Liver (tissue), 3 donors: ENCODE results near the gene IL1RAPL1.

Experiments used
- CTCF ChIP-seq: fragments of 150-350 bp; IDR thresholded peaks from 2 replicates; pipeline ENCODE4 v1.5.1; 2017; ENCODE audit warnings: improper control_type of control experiment, low read depth, low read length; ENCODE audit not compliant: missing input control
- EGR1 ChIP-seq, 2 donors: IDR thresholded peaks; 2 replicates each; pipeline ENCODE4 v1.6.1; 2016 to 2018; ENCODE audit warnings: antibody characterized with exemption in 2 of 2, low read depth in 2 of 2
- GABPA ChIP-seq, 2 donors: IDR thresholded peaks in 1 of 2; conservative IDR thresholded peaks in 1 of 2; 2 replicates each; pipeline ENCODE4 v1.6.1; 2016; ENCODE audit warnings: antibody characterized with exemption in 2 of 2, mild to moderate bottlenecking in 1 of 2, moderate library complexity in 1 of 2
- HNF4G ChIP-seq: IDR thresholded peaks from 2 replicates; pipeline ENCODE4 v1.6.1; 2016; ENCODE audit warnings: antibody characterized with exemption
- MAX ChIP-seq: IDR thresholded peaks from 2 replicates; pipeline ENCODE4 v1.6.1; 2016; ENCODE audit warnings: antibody characterized with exemption
- NR2F2 ChIP-seq: IDR thresholded peaks from 2 replicates; pipeline ENCODE4 v1.6.1; 2016; ENCODE audit warnings: antibody characterized with exemption
- RAD21 ChIP-seq, 2 donors: IDR thresholded peaks; 2 replicates each; pipeline ENCODE4 v1.6.1; 2016; ENCODE audit warnings: antibody characterized with exemption in 2 of 2, mild to moderate bottlenecking in 2 of 2
- SP1 ChIP-seq: IDR thresholded peaks from 2 replicates; pipeline ENCODE4 v1.6.1; 2018; ENCODE audit warnings: antibody characterized with exemption, mild to moderate bottlenecking
- TAF1 ChIP-seq: conservative IDR thresholded peaks from 2 replicates; pipeline ENCODE4 v1.6.1; 2016; ENCODE audit warnings: antibody characterized with exemption, mild to moderate bottlenecking
- YY1 ChIP-seq: IDR thresholded peaks from 2 replicates; pipeline ENCODE4 v1.6.1; 2016; ENCODE audit warnings: antibody characterized with exemption, mild to moderate bottlenecking
- TF ChIP-seq, protein P1 (sequence below): IDR thresholded peaks from 2 replicates; pipeline ENCODE4 v1.6.1; 2016; ENCODE audit warnings: antibody characterized with exemption, mild to moderate bottlenecking
- TF ChIP-seq, protein P2 (sequence below): IDR thresholded peaks from 2 replicates; pipeline ENCODE4 v1.6.1; 2016; ENCODE audit warnings: antibody characterized with exemption
- donor health status: healthy.
- donor health status: healthy.

DNA sequence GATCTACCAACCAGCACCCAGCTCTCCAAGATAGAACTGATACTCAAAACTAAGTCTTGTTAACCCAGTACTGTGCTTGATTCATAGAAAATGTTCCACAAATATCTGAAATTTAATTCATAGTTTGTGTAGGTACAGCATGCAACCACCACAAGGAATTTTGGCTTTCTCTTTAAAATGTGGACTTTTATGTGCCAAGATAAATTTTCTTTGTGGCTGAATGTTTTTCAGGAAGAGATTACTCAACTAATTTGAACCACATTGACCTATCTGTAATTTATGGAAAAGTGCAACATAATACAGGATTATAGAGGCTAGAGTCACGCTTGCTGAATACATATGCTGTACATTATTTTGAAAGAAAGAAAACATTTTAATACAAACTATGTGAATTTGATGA lies 730.8 kb downstream of the IL1RAPL1 start:
- TF ChIP-seq TAF1 (no peak), CTCF (no peak), RAD21 (IDR thresholded peaks at IDR 0.05) (no peak), HNF4G (no peak), MAX (no peak), NR2F2 (no peak), EGR1 (IDR thresholded peaks at IDR 0.05; ENCODE audit: low read depth in 2 of 2) (no peak), GABPA (IDR thresholded peaks at IDR 0.05 in 1 of 2, conservative IDR thresholded peaks at IDR 0.05 in 1 of 2) (no peak), SP1 (no peak), YY1 (no peak)
- TF ChIP-seq, protein P1, sequence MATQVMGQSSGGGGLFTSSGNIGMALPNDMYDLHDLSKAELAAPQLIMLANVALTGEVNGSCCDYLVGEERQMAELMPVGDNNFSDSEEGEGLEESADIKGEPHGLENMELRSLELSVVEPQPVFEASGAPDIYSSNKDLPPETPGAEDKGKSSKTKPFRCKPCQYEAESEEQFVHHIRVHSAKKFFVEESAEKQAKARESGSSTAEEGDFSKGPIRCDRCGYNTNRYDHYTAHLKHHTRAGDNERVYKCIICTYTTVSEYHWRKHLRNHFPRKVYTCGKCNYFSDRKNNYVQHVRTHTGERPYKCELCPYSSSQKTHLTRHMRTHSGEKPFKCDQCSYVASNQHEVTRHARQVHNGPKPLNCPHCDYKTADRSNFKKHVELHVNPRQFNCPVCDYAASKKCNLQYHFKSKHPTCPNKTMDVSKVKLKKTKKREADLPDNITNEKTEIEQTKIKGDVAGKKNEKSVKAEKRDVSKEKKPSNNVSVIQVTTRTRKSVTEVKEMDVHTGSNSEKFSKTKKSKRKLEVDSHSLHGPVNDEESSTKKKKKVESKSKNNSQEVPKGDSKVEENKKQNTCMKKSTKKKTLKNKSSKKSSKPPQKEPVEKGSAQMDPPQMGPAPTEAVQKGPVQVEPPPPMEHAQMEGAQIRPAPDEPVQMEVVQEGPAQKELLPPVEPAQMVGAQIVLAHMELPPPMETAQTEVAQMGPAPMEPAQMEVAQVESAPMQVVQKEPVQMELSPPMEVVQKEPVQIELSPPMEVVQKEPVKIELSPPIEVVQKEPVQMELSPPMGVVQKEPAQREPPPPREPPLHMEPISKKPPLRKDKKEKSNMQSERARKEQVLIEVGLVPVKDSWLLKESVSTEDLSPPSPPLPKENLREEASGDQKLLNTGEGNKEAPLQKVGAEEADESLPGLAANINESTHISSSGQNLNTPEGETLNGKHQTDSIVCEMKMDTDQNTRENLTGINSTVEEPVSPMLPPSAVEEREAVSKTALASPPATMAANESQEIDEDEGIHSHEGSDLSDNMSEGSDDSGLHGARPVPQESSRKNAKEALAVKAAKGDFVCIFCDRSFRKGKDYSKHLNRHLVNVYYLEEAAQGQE, result no peak
- TF ChIP-seq, protein P2, sequence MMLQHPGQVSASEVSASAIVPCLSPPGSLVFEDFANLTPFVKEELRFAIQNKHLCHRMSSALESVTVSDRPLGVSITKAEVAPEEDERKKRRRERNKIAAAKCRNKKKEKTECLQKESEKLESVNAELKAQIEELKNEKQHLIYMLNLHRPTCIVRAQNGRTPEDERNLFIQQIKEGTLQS, result no peak
